CD14-positive monocyte (primary cell): ENCODE data around the gene PPP2R2C. TPM values are rescaled to one million over a fixed set of nuclear protein-coding genes. Genes with fewer than 3 reads are reported as not detected.

Experiments
- DNase-seq, 3 donors: peaks; one replicate each; pipeline ENCODE4 v3.0.0-alpha.2; 2011 to 2022
- H2AFZ ChIP-seq: 2 replicates; pipeline ENCODE4 v1.6.0; 2012; ENCODE audit warnings: mild to moderate bottlenecking, low read depth, low read length, inconsistent platforms; ENCODE audit not compliant: insufficient read depth, poor library complexity, severe bottlenecking
- H3K27ac ChIP-seq, 2 donors: 1 replicate in 1 of 2; 2 replicates in 1 of 2; pipeline ENCODE4 v1.5.1; 2012 to 2013; ENCODE audit warnings: low read length in 2 of 2, control low read depth in 1 of 2, inconsistent platforms in 1 of 2, low read depth in 1 of 2, mild to moderate bottlenecking in 1 of 2
- H3K27me3 ChIP-seq, 2 donors: one replicate each; pipeline versions ENCODE4 v1.6.0 to v1.6.1; 2011 to 2013; ENCODE audit warnings: low read length in 2 of 2; ENCODE audit not compliant: control insufficient read depth in 2 of 2, insufficient read depth in 2 of 2
- H3K36me3 ChIP-seq, 2 donors: replicated peaks in 1 of 2; 1 replicate in 1 of 2; 2 replicates in 1 of 2; pipeline versions ENCODE4 v1.5.1 to v1.6.1; 2012 to 2013; ENCODE audit warnings: low read length in 2 of 2, control low read depth in 1 of 2, inconsistent platforms in 1 of 2, mild to moderate bottlenecking in 1 of 2; ENCODE audit not compliant: insufficient read depth in 2 of 2, control insufficient read depth in 1 of 2
- H3K4me1 ChIP-seq, 2 donors: 1 replicate in 1 of 2; 2 replicates in 1 of 2; pipeline versions ENCODE4 v1.5.1 to v1.6.1; 2012 to 2013; ENCODE audit warnings: low read length in 2 of 2, control low read depth in 1 of 2, inconsistent platforms in 1 of 2, mild to moderate bottlenecking in 1 of 2, moderate library complexity in 1 of 2; ENCODE audit not compliant: insufficient read depth in 2 of 2, control insufficient read depth in 1 of 2
- H3K4me2 ChIP-seq: replicated peaks from 2 replicates; pipeline ENCODE3; 2012; ENCODE audit warnings: low read length, moderate library complexity, mild to moderate bottlenecking; ENCODE audit not compliant: poor library complexity, severe bottlenecking; ENCODE audit errors: extremely low read depth
- H3K4me3 ChIP-seq, 3 experiments: fragments of 200-600 bp in 1 of 3; sonication (generic) in 1 of 3; replicated peaks in 1 of 3; 1 replicate in 2 of 3; 2 replicates in 1 of 3; pipeline ENCODE4 v1.5.1; 2011 to 2013; ENCODE audit warnings: low read length in 3 of 3, mild to moderate bottlenecking in 3 of 3, control low read depth in 2 of 3, low read depth in 2 of 3, inconsistent platforms in 1 of 3, moderate library complexity in 1 of 3
- H3K79me2 ChIP-seq: 2 replicates; pipeline ENCODE4 v1.6.0; 2012; ENCODE audit warnings: mild to moderate bottlenecking, control low read depth, inconsistent platforms, low read length, moderate library complexity; ENCODE audit not compliant: insufficient read depth
- H3K9ac ChIP-seq: 2 replicates; pipeline ENCODE4 v1.6.0; 2017; ENCODE audit warnings: low read length, mild to moderate bottlenecking; ENCODE audit not compliant: insufficient read depth, poor library complexity, severe bottlenecking
- H3K9me3 ChIP-seq, 2 donors: replicated peaks in 1 of 2; 1 replicate in 1 of 2; 2 replicates in 1 of 2; pipeline versions ENCODE4 v1.5.1 to v1.6.1; 2012 to 2013; ENCODE audit warnings: low read length in 2 of 2, control low read depth in 1 of 2; ENCODE audit not compliant: control insufficient read depth in 1 of 2, insufficient read depth in 1 of 2
- H4K20me1 ChIP-seq: 2 replicates; pipeline ENCODE4 v1.6.0; 2012; ENCODE audit warnings: mild to moderate bottlenecking, low read length, control low read depth, moderate library complexity; ENCODE audit not compliant: insufficient read depth
- H3K27ac Mint-ChIP-seq, 7 donors: one replicate each; pipeline ENCODE4 v1.8.0; 2020; ENCODE audit warnings: mild to moderate bottlenecking in 7 of 7, mixed read lengths in 7 of 7, moderate library complexity in 6 of 7, inconsistent platforms in 2 of 7
- H3K27me3 Mint-ChIP-seq, 3 donors: one replicate each; pipeline ENCODE4 v1.8.0; 2021 to 2022; ENCODE audit warnings: low read depth in 3 of 3, mild to moderate bottlenecking in 3 of 3, mixed read lengths in 3 of 3, moderate library complexity in 3 of 3, inconsistent platforms in 1 of 3
- H3K36me3 Mint-ChIP-seq, 2 donors: one replicate each; pipeline ENCODE4 v1.8.0; 2020; ENCODE audit warnings: mixed read lengths in 2 of 2, inconsistent platforms in 1 of 2, mild to moderate bottlenecking in 1 of 2
- H3K4me1 Mint-ChIP-seq: one replicate; pipeline ENCODE4 v1.8.0; 2020; ENCODE audit warnings: mild to moderate bottlenecking, mixed read lengths
- H3K4me3 Mint-ChIP-seq, 2 donors: one replicate each; pipeline ENCODE4 v1.8.0; 2020; ENCODE audit warnings: mild to moderate bottlenecking in 2 of 2, mixed read lengths in 2 of 2, moderate library complexity in 1 of 2
- H3K9me3 Mint-ChIP-seq, 7 donors: one replicate each; pipeline ENCODE4 v1.8.0; 2020 to 2022; ENCODE audit warnings: mixed read lengths in 7 of 7, mild to moderate bottlenecking in 6 of 7, moderate library complexity in 6 of 7, inconsistent platforms in 2 of 7
- WGBS: methylation state at CpG from one replicate; pipeline ENCODE4 v1.1.5; 2013; ENCODE audit warnings: missing lambda C conversion rate; ENCODE audit not compliant: insufficient coverage; 5-methylcytosine and 5-hydroxymethylcytosine counted together
- intact Hi-C, 2 donors: fragments of 100-400 bp; cut with micrococcal nuclease; formaldehyde crosslinking; loops; one replicate each; pipeline versions ENCODE4 v1.15.0 to v1.15.1; 2023
- polyA plus RNA-seq, 3 donors: library from polyadenylated mRNA; depleted of rRNA in 1 of 3; unstranded in 2 of 3; stranded (reverse) in 1 of 3; fragments of 300-500 nt in 2 of 3; fragments of >200 nt in 1 of 3; fragmentation: Illumina TruSeq in 2 of 3; gene quantifications; 1 replicate in 2 of 3; 2 replicates in 1 of 3; pipeline ENCODE4 v1.2.3, GENCODE V29; 2012 to 2021
- TF ChIP-seq, protein P1 (sequence below): fragments of 200-600 bp; IDR thresholded peaks from one replicate; pipeline ENCODE4 v1.8.0; 2022; ENCODE audit warnings: antibody characterized with exemption, mild to moderate bottlenecking

PPP2R2C gene
- polyA plus RNA-seq, 3 donors, result not detected

DNA sequence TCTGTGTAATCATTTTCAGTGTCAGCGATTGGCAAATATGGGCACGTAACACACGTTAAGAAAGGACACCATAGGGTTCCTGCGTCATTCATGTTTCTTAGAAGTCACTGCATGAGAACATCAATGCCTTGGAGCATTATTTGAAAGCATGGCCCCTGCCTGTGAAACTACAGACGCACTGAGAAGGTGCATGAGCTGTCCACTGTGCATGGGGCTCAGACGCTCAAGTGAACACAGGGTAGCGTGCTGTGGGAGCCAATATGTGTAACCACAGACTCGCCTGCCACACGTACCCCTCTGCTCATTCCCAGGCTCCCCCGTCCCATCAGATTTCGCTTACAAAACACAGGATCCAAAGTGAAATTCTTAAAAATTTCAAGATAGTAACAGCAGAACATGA lies 6.5 kb downstream of the PPP2R2C start:
- Histone ChIP-seq H3K27ac (no peak overlapping the region), H3K4me1 (no peaks in the 10 kb centered on the region), H3K4me2 (no peak overlapping the region), H3K79me2 (no peaks in the 10 kb centered on the region), H3K27me3 (peaks cover 3 to 23% of the 10 kb centered on the region in 2 donors), H3K4me3 (no peak overlapping the region), H3K36me3 (no peaks in the 10 kb centered on the region), H3K9ac (no peak overlapping the region), H2AFZ (no peak overlapping the region), H4K20me1 (no peaks in the 10 kb centered on the region), H3K9me3 (peaks cover 0 to 4% of the 10 kb centered on the region in 2 donors)
- H3K36me3 Mint-ChIP-seq, result no peaks in the 10 kb centered on the region
- peaks cover 2% of the 10 kb centered on the region for H3K4me1 Mint-ChIP-seq
- H3K9me3 Mint-ChIP-seq, result peaks cover 0 to 4% (median 0%) of the 10 kb centered on the region in 7 donors
- DNase-seq, result no peak
- intact Hi-C loops, result no loop called here
- peaks cover 25 to 35% (median 28%) of the 10 kb centered on the region in 3 donors for H3K27me3 Mint-ChIP-seq
- no peak overlapping the region for H3K4me3 Mint-ChIP-seq
- WGBS, result 92% methylated on average over 10 of the region's 11 CpGs
- TF ChIP-seq, protein P1, sequence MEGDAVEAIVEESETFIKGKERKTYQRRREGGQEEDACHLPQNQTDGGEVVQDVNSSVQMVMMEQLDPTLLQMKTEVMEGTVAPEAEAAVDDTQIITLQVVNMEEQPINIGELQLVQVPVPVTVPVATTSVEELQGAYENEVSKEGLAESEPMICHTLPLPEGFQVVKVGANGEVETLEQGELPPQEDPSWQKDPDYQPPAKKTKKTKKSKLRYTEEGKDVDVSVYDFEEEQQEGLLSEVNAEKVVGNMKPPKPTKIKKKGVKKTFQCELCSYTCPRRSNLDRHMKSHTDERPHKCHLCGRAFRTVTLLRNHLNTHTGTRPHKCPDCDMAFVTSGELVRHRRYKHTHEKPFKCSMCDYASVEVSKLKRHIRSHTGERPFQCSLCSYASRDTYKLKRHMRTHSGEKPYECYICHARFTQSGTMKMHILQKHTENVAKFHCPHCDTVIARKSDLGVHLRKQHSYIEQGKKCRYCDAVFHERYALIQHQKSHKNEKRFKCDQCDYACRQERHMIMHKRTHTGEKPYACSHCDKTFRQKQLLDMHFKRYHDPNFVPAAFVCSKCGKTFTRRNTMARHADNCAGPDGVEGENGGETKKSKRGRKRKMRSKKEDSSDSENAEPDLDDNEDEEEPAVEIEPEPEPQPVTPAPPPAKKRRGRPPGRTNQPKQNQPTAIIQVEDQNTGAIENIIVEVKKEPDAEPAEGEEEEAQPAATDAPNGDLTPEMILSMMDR, result no peak
- H3K27ac Mint-ChIP-seq, result no peak overlapping the region

DNA sequence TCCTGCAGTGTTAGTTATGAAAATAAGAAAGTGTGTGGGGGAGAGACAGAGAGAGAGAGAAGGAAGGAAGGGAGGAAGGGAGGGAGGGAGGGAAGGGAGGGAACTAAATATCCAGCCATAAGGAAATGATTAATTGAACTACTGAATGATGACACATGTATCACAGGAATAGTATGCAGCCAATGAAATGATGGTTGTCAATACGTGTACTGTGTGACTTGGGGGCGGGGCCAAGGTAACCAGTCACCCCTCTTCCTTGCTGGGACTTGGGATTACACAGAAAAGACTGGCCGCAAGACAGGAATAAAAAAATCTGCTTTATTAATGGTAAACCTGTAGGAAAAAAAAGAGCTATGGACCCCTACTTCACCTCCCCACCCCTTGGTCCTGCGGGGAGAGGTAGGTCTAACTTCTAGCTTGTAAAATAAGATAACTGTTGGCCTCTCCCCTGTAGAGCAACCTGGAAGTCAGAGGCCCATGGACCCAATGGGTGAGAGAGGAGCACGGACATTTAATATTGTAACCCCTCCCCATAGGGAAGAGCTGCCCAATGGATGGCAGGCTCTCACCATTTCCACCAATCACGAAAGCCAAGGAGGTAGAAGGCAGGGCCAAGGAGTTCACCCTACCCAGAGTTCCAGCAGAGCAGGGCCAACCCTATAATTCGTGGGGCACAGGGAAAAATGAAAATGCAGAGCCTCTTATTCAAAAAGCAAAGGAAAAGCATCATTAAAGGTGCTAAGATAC lies 7.4 kb downstream of the PPP2R2C start:
- Histone ChIP-seq H3K9me3 (no peaks in the 10 kb centered on the region), H3K4me3 (no peak overlapping the region), H3K4me1 (no peaks in the 10 kb centered on the region), H3K27me3 (peaks cover 2 to 16% of the 10 kb centered on the region in 2 donors), H3K9ac (no peak overlapping the region), H4K20me1 (no peaks in the 10 kb centered on the region), H3K27ac (no peak overlapping the region), H3K79me2 (no peaks in the 10 kb centered on the region), H3K36me3 (no peaks in the 10 kb centered on the region), H3K4me2 (no peak overlapping the region), H2AFZ (no peak overlapping the region)
- peaks cover 20 to 27% (median 23%) of the 10 kb centered on the region in 3 donors for H3K27me3 Mint-ChIP-seq
- intact Hi-C loops, result no loop called here
- no peak for DNase-seq
- no peaks in the 10 kb centered on the region for H3K4me1 Mint-ChIP-seq
- TF ChIP-seq, protein P1, result no peak
- WGBS, result 70% methylated on average over 2 of the region's 7 CpGs
- H3K9me3 Mint-ChIP-seq, result no peaks in the 10 kb centered on the region
- H3K36me3 Mint-ChIP-seq, result no peaks in the 10 kb centered on the region
- H3K4me3 Mint-ChIP-seq, result no peak overlapping the region
- H3K27ac Mint-ChIP-seq, result no peak overlapping the region
